HepG2 (cell line): ENCODE data around the gene PAQR5. TPM values are rescaled to one million over a fixed set of nuclear protein-coding genes. Genes with fewer than 3 reads are reported as not detected.

Source experiments
- ARID2 ChIP-seq: sonication (generic); formaldehyde crosslinking; IDR thresholded peaks from 2 replicates; pipeline ENCODE4 v1.8.1; 2022; ENCODE audit warnings: mild to moderate bottlenecking, missing genetic modification reagents, borderline replicate concordance
- CBX1 ChIP-seq: IDR thresholded peaks from one replicate; pipeline ENCODE4 v1.6.1; 2016; ENCODE audit warnings: antibody characterized with exemption, low read depth
- CBX2 ChIP-seq, 2 experiments: fragments of 200-600 bp in 1 of 2; sonication (generic); formaldehyde crosslinking in 1 of 2; IDR thresholded peaks; 2 replicates each; pipeline versions ENCODE4 v1.7.0 to v1.8.1; 2018 to 2022; ENCODE audit warnings: low read depth in 2 of 2, low read length in 1 of 2, mild to moderate bottlenecking in 1 of 2, missing genetic modification reagents in 1 of 2
- ELF4 ChIP-seq: sonication (generic); formaldehyde crosslinking; IDR thresholded peaks from 2 replicates; pipeline ENCODE4 v1.5.0; 2020; ENCODE audit warnings: missing genetic modification reagents, mild to moderate bottlenecking, moderate library complexity, borderline replicate concordance
- POLR2AphosphoS5 ChIP-seq: IDR thresholded peaks from 2 replicates; pipeline ENCODE4 v1.6.1; 2012; ENCODE audit warnings: low read depth, low read length
- POLR2G ChIP-seq: fragments of 200-400 bp; formaldehyde crosslinking; IDR thresholded peaks from 2 replicates; pipeline ENCODE4 v1.6.1; 2018; ENCODE audit warnings: mild to moderate bottlenecking, low read depth, low read length, moderate library complexity
- SOX6 ChIP-seq, 2 experiments: fragments of 450-650 bp in 1 of 2; sonication (generic) in 1 of 2; formaldehyde crosslinking in 1 of 2; IDR thresholded peaks; 2 replicates each; pipeline versions ENCODE4 v1.4.0 to v1.6.1; 2017 to 2020; ENCODE audit warnings: antibody characterized with exemption in 1 of 2, mild to moderate bottlenecking in 1 of 2, missing genetic modification reagents in 1 of 2
- SP5 ChIP-seq: IDR thresholded peaks from 2 replicates; pipeline ENCODE4 v1.6.1; 2016; ENCODE audit warnings: low read depth, borderline replicate concordance
- TAF15 ChIP-seq: fragments of 200-400 bp; formaldehyde crosslinking; IDR thresholded peaks from one replicate; pipeline ENCODE4 v1.6.1; 2018; ENCODE audit warnings: mild to moderate bottlenecking, low read depth, low read length; ENCODE audit not compliant: poor library complexity, severe bottlenecking
- TGIF2 ChIP-seq: IDR thresholded peaks from 2 replicates; pipeline ENCODE4 v1.6.1; 2016; ENCODE audit warnings: control low read depth, missing compliant biosample characterization
- THAP11 ChIP-seq: IDR thresholded peaks from 2 replicates; pipeline ENCODE4 v1.6.1; 2016; ENCODE audit warnings: missing biosample characterization, missing genetic modification reagents
- WIZ ChIP-seq: sonication (generic); formaldehyde crosslinking; IDR thresholded peaks from 2 replicates; pipeline ENCODE4 v1.5.1; 2020; ENCODE audit warnings: mild to moderate bottlenecking, missing genetic modification reagents
- XRCC5 ChIP-seq: fragments of 200-400 bp; formaldehyde crosslinking; optimal IDR thresholded peaks from 2 replicates; pipeline ENCODE3; 2017; ENCODE audit warnings: mild to moderate bottlenecking, low read length
- ZBTB42 ChIP-seq: sonication (generic); formaldehyde crosslinking; IDR thresholded peaks from 2 replicates; pipeline ENCODE4 v1.5.0; 2020; ENCODE audit warnings: mild to moderate bottlenecking, missing genetic modification reagents
- ZNF333 ChIP-seq: sonication (generic); formaldehyde crosslinking; IDR thresholded peaks from 2 replicates; pipeline ENCODE4 v1.4.0; 2020; ENCODE audit warnings: mild to moderate bottlenecking, missing genetic modification reagents, borderline replicate concordance
- ZNF567 ChIP-seq: sonication (generic); formaldehyde crosslinking; IDR thresholded peaks from 2 replicates; pipeline ENCODE4 v1.8.1; 2023; ENCODE audit warnings: mild to moderate bottlenecking, missing genetic modification reagents, borderline replicate concordance
- polyA plus RNA-seq, 8 experiments: library from polyadenylated mRNA; depleted of rRNA in 3 of 8; stranded (reverse) in 7 of 8; unstranded in 1 of 8; fragments of >200 nt; fragmentation: Illumina TruSeq in 4 of 8; extraction: Trizol in 4 of 8; gene quantifications; 2 replicates each; pipeline versions ENCODE4 v1.2.1 to v1.2.3, GENCODE V29; 2011 to 2016; ENCODE audit warnings: low read depth in 4 of 8, missing spikeins in 1 of 8, mixed read lengths in 1 of 8; ENCODE audit not compliant: insufficient read depth in 1 of 8
- total RNA-seq, 5 experiments: library from RNA; depleted of rRNA; stranded (reverse); fragments of >200 nt; fragmentation: Illumina TruSeq; extraction: Trizol; gene quantifications; 2 replicates each; pipeline ENCODE4 v1.2.3, GENCODE V29; 2016; ENCODE audit warnings: low read depth in 1 of 5
- TF ChIP-seq, protein P1 (sequence below): sonication (generic); formaldehyde crosslinking; IDR thresholded peaks from 2 replicates; pipeline ENCODE4 v1.8.0; 2022; ENCODE audit warnings: mild to moderate bottlenecking, missing genetic modification reagents, borderline replicate concordance
- TF ChIP-seq, protein P2 (sequence below): sonication (generic); formaldehyde crosslinking; IDR thresholded peaks from 2 replicates; pipeline ENCODE4 v1.9.0; 2021; ENCODE audit warnings: mild to moderate bottlenecking, missing genetic modification reagents

Gene PAQR5
- total and polyA plus RNA-seq, 2 of the 13 experiments (the other 11 are each of a cell fraction or from before 2014, with no cell fraction given), result 0.53 to 1.3 TPM

DNA sequence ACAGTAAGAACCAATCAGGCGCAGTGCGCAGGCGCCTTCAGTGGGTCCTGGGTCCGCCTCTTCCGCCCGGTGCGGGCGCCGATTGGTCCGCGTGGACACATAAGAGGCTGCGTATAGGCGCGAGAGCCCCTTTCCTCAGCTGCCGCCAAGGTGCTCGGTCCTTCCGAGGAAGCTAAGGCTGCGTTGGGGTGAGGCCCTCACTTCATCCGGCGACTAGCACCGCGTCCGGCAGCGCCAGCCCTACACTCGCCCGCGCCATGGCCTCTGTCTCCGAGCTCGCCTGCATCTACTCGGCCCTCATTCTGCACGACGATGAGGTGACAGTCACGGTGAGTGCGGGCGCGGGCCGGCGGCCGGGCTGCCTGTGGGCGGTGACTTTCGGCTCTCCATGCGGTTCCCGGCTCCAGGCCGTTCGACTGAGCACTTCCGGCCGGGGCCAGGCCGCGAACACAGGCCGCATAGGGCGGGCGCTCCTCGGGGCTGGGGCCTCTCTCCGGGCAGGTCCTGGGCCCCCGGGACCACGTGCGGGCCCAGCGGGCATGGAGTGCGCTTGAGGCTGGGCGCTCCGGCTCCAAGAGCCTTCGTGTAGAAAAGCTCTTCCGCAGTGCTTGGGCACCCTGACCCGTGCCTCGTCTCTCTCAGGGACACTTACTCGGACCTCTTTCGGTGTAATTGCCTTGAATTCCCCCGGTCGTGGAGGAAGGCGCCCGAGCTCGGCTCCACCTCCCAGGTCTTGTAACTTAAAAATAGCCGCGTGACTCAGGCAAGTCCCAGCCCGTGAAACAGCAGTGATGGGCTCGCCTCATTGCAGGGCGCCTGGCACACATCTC is 154.2 kb downstream of the PAQR5 start, which contains the start of gene RPLP1 (continued):
- TF ChIP-seq ZNF567 (CRISPR knock-in tag), result peak; percentile 95
- TF ChIP-seq TGIF2, result no peak
- TF ChIP-seq, protein P1, sequence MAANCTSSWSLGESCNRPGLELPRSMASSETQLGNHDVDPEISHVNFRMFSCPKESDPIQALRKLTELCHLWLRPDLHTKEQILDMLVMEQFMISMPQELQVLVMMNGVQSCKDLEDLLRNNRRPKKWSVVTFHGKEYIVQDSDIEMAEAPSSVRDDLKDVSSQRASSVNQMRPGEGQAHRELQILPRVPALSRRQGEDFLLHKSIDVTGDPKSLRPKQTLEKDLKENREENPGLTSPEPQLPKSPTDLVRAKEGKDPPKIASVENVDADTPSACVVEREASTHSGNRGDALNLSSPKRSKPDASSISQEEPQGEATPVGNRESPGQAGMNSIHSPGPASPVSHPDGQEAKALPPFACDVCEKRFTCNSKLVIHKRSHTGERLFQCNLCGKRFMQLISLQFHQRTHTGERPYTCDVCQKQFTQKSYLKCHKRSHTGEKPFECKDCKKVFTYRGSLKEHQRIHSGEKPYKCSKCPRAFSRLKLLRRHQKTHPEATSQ, result peak; percentile 88; the same call in 1 of the 2 replicates
- peak; percentile 99 for TF ChIP-seq POLR2AphosphoS5
- TF ChIP-seq, protein P2, sequence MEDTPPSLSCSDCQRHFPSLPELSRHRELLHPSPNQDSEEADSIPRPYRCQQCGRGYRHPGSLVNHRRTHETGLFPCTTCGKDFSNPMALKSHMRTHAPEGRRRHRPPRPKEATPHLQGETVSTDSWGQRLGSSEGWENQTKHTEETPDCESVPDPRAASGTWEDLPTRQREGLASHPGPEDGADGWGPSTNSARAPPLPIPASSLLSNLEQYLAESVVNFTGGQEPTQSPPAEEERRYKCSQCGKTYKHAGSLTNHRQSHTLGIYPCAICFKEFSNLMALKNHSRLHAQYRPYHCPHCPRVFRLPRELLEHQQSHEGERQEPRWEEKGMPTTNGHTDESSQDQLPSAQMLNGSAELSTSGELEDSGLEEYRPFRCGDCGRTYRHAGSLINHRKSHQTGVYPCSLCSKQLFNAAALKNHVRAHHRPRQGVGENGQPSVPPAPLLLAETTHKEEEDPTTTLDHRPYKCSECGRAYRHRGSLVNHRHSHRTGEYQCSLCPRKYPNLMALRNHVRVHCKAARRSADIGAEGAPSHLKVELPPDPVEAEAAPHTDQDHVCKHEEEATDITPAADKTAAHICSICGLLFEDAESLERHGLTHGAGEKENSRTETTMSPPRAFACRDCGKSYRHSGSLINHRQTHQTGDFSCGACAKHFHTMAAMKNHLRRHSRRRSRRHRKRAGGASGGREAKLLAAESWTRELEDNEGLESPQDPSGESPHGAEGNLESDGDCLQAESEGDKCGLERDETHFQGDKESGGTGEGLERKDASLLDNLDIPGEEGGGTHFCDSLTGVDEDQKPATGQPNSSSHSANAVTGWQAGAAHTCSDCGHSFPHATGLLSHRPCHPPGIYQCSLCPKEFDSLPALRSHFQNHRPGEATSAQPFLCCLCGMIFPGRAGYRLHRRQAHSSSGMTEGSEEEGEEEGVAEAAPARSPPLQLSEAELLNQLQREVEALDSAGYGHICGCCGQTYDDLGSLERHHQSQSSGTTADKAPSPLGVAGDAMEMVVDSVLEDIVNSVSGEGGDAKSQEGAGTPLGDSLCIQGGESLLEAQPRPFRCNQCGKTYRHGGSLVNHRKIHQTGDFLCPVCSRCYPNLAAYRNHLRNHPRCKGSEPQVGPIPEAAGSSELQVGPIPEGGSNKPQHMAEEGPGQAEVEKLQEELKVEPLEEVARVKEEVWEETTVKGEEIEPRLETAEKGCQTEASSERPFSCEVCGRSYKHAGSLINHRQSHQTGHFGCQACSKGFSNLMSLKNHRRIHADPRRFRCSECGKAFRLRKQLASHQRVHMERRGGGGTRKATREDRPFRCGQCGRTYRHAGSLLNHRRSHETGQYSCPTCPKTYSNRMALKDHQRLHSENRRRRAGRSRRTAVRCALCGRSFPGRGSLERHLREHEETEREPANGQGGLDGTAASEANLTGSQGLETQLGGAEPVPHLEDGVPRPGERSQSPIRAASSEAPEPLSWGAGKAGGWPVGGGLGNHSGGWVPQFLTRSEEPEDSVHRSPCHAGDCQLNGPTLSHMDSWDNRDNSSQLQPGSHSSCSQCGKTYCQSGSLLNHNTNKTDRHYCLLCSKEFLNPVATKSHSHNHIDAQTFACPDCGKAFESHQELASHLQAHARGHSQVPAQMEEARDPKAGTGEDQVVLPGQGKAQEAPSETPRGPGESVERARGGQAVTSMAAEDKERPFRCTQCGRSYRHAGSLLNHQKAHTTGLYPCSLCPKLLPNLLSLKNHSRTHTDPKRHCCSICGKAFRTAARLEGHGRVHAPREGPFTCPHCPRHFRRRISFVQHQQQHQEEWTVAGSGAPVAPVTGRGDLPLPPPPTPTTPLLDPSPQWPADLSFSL, result no peak
- TF ChIP-seq TAF15, result no peak
- peak; percentile 99 for TF ChIP-seq POLR2G
- no peak for TF ChIP-seq CBX2 (IDR thresholded peaks at IDR 0.05; ENCODE audit: low read depth, low read length)
- no peak for TF ChIP-seq CBX2 (CRISPR knock-in tag; IDR thresholded peaks at IDR 0.05; ENCODE audit: low read depth)
- no peak for TF ChIP-seq SOX6 (IDR thresholded peaks at IDR 0.05)
- peak; percentile 50; the same call in 1 of the 2 replicates for TF ChIP-seq SOX6 (CRISPR knock-in tag; IDR thresholded peaks at IDR 0.05)
- TF ChIP-seq SP5, result peak; percentile 17; the same call in 1 of the 2 replicates
- peak; percentile 85 for TF ChIP-seq THAP11
- TF ChIP-seq XRCC5, result peak; percentile 27
- TF ChIP-seq WIZ (CRISPR knock-in tag), result peak; percentile 45; the same call in 1 of the 2 replicates
- TF ChIP-seq ARID2 (CRISPR knock-in tag), result peak; percentile 73; the same call in 1 of the 2 replicates
- no peak; the same call in 1 of the 2 replicates for TF ChIP-seq ZNF333
- no peak for TF ChIP-seq CBX1
- TF ChIP-seq ELF4 (CRISPR knock-in tag), result no peak; the same call in 1 of the 2 replicates
- no peak; the same call in 1 of the 2 replicates for TF ChIP-seq ZBTB42 (CRISPR knock-in tag)
